ENCODE results near the gene XPO4. TPM values are rescaled to one million over a fixed set of nuclear protein-coding genes. Genes with fewer than 3 reads are reported as not detected.
"Not testable (repeated sequence)": the region's sequence is repeated elsewhere in the genome, so short reads cannot be mapped to it uniquely, and the experiment has no call there.

Gene XPO4
- total RNA-seq, 2 donors from 2014 or later, result 9.1 to 9.6 TPM

- no peak for ATAC-seq
- intact Hi-C loops (cut with DNase I), result no loop called here
- WGBS, 2 donors, result 38 to 58% methylated on average over 2 of the region's 2 CpGs
These were observed 133.5 kb downstream of the XPO4 start for GRCh38 chr13:20769091-20769490.

DNA sequence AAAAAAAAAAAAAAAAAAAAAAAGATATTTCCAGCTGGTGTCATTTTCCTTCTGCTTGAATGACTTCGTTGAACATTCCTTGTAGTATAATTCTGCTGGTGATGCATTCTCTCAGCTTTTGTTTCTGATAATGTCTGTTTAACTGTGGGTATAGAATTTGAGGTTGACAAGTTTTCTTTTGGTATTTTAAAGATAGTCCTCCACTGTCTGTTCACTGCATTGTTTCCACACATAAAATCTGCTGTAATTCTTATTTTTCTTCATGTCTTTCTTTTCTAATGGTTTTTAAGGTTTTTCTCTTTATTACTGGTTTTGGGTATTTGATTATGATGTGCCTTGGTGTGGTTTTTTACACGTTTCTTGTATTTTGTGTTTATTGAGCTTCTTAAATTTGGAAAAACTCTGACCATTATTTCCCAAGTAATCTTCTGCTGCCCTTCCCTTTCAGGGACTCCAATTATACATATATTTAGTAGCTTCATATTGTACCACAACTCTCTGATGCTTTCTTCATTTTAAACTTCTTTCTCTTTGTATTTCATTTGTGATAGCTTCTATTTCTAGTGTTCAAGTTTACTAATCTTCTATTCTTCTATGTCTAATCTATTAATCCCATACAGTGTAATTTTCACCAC is 135.1 kb downstream of the XPO4 start:
- H3K4me3 ChIP-seq, result no peak overlapping the region
- H3K36me3 ChIP-seq (replicated peaks in 1 of 2; ENCODE audit: insufficient read depth in 1 of 2, low read depth in 2 of 2), result no peaks in the 10 kb centered on the region
- ATAC-seq (no peak), DNase-seq (no peak)
- H3K4me1 ChIP-seq, result peaks cover 3% of the 10 kb centered on the region
- H3K27me3 ChIP-seq, result no peaks in the 10 kb centered on the region
- no peak overlapping the region for H3K27ac ChIP-seq
- no peaks in the 10 kb centered on the region for H3K9me3 ChIP-seq
- intact Hi-C loops (cut with DNase I), result no loop called here
- TF ChIP-seq, protein P1, sequence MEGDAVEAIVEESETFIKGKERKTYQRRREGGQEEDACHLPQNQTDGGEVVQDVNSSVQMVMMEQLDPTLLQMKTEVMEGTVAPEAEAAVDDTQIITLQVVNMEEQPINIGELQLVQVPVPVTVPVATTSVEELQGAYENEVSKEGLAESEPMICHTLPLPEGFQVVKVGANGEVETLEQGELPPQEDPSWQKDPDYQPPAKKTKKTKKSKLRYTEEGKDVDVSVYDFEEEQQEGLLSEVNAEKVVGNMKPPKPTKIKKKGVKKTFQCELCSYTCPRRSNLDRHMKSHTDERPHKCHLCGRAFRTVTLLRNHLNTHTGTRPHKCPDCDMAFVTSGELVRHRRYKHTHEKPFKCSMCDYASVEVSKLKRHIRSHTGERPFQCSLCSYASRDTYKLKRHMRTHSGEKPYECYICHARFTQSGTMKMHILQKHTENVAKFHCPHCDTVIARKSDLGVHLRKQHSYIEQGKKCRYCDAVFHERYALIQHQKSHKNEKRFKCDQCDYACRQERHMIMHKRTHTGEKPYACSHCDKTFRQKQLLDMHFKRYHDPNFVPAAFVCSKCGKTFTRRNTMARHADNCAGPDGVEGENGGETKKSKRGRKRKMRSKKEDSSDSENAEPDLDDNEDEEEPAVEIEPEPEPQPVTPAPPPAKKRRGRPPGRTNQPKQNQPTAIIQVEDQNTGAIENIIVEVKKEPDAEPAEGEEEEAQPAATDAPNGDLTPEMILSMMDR (IDR thresholded peaks at IDR 0.05), result no peak
- no peak for TF ChIP-seq POLR2A (IDR thresholded peaks at IDR 0.05)
- 90 to 97% methylated on average over 2 of the region's 2 CpGs for WGBS, 2 donors

More at GRCh38 chr13:20769091-20769490, 133.5 kb downstream of the XPO4 start:
- H3K36me3 ChIP-seq (replicated peaks in 1 of 2; ENCODE audit: insufficient read depth in 1 of 2, low read depth in 2 of 2), result no peaks in the 10 kb centered on the region
- no peaks in the 10 kb centered on the region for H3K27me3 ChIP-seq
- no peak overlapping the region for H3K27ac ChIP-seq
- DNase-seq, result no peak
- H3K4me3 ChIP-seq, result no peak overlapping the region
- peaks cover 11% of the 10 kb centered on the region for H3K4me1 ChIP-seq
- H3K9me3 ChIP-seq, result no peaks in the 10 kb centered on the region
- TF ChIP-seq, protein P1 (IDR thresholded peaks at IDR 0.05), result no peak
- TF ChIP-seq POLR2A (IDR thresholded peaks at IDR 0.05), result no peak

DNA sequence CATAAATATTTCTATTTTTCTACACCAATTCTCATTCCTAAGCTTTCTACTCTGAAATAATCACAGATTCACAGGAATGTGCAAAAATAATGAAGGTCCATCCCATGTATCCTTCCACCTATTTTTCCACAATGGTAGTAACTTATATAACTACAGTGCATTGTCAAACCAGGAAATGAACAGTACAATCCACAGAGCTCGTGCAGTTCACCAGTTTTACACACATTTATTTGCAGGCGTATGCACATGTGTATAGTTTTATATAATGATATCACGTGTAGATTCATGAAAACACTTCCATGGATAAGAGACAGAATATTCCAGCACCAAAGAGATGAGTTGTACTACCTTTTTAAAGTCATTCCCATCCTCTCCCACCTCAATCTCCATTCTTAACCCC is 141.7 kb downstream of the XPO4 start:
- Histone ChIP-seq H3K9me3 (no peaks in the 10 kb centered on the region), H3K4me1 (no peaks in the 10 kb centered on the region), H3K27me3 (no peaks in the 10 kb centered on the region), H3K36me3 (replicated peaks in 1 of 2; ENCODE audit: insufficient read depth in 1 of 2, low read depth in 2 of 2) (no peaks in the 10 kb centered on the region), H3K27ac (no peak overlapping the region), H3K4me3 (no peak overlapping the region)
- intact Hi-C loops (cut with DNase I), result no loop called here
- TF ChIP-seq, protein P1 (IDR thresholded peaks at IDR 0.05), result no peak
- no peak for TF ChIP-seq POLR2A (IDR thresholded peaks at IDR 0.05)
- DNase-seq (no peak), ATAC-seq (no peak)
- 83 to 85% methylated on average over 3 of the region's 3 CpGs for WGBS, 2 donors

DNA sequence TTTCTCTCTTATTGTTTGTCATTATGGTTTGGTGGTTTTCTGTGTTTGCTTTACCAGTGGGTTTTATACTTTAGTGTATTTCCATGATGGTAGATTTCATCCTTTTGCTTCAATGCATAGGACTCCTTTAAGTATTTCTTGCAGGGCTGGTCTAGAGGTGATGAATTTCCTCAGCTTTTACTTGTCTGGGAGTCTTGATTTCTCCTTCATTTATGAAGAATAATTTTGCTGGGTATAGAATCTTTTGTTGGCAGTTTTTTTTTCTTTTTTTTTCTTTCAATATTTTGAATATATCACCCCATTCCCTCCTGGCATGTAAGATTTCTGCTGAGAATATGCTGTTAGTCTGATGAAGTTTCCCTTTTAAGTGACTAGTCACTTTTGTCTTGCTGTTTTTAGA is 148.5 kb downstream of the XPO4 start:
- Histone ChIP-seq H3K27me3 (no peaks in the 10 kb centered on the region), H3K27ac (no peak overlapping the region), H3K4me3 (no peak overlapping the region), H3K4me1 (no peaks in the 10 kb centered on the region), H3K36me3 (replicated peaks in 1 of 2; ENCODE audit: insufficient read depth in 1 of 2, low read depth in 2 of 2) (no peaks in the 10 kb centered on the region), H3K9me3 (peaks cover 0 to 2% (median 0%) of the 10 kb centered on the region in 3 donors)
- intact Hi-C loops (cut with DNase I), result no loop called here
- DNase-seq (no peak), ATAC-seq (no peak)
- TF ChIP-seq POLR2A (IDR thresholded peaks at IDR 0.05), result no peak
- TF ChIP-seq, protein P1 (IDR thresholded peaks at IDR 0.05), result no peak

- peaks cover 0 to 5% (median 0%) of the 10 kb centered on the region in 3 donors for H3K9me3 ChIP-seq
- H3K27me3 ChIP-seq, result no peaks in the 10 kb centered on the region
- H3K36me3 ChIP-seq (replicated peaks in 1 of 2; ENCODE audit: insufficient read depth in 1 of 2, low read depth in 2 of 2), result no peaks in the 10 kb centered on the region
- WGBS, 2 donors, result 72 to 85% methylated on average over 1 of the region's 1 CpG
- intact Hi-C loops (cut with DNase I), result no loop called here
- TF ChIP-seq, protein P1 (IDR thresholded peaks at IDR 0.05), result no peak
- TF ChIP-seq POLR2A (IDR thresholded peaks at IDR 0.05), result no peak
- no peak overlapping the region for H3K27ac ChIP-seq
- no peak for ATAC-seq
- DNase-seq, result no peak
- no peak overlapping the region for H3K4me3 ChIP-seq
- no peaks in the 10 kb centered on the region for H3K4me1 ChIP-seq
These were observed 153.2 kb downstream of the XPO4 start for GRCh38 chr13:20749377-20749776.

DNA sequence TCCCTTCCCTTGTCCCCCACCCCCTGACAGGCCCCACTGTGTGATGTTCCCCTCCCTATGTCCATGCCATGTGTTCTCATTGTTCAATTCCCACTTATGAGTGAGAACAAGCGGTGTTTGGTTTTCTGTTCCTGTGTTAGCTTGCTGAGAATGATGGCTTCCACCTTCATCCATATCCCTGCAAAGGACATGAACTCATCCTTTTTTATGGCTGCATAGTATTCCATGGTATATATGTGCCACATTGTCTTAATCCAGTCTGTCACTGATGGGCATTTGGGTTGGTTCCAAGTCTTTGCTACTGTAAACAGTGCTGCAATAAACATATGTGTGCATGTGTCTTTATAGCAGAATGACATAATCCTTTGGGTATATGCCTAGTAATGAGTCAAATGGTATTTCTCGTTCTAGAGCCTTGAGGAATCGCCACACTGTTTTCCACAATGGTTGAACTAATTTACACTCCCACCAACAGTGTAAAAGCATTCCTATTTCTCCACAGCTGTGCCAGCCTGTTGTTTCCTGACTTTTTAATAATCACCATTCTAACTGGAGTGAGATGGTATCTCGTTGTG is 158.6 kb downstream of the XPO4 start:
- intact Hi-C loops (cut with DNase I); H3K4me1 ChIP-seq; ATAC-seq; DNase-seq; H3K27me3 ChIP-seq; H3K27ac ChIP-seq; H3K36me3 ChIP-seq (replicated peaks in 1 of 2; ENCODE audit: insufficient read depth in 1 of 2, low read depth in 2 of 2); H3K9me3 ChIP-seq; H3K4me3 ChIP-seq: not testable (repeated sequence)
- 97% methylated on average over 4 of the region's 4 CpGs for WGBS, 2 donors

Measured in body of pancreas (tissue), 4 donors.